NCI-H1048 (cell line): Measurements from ENCODE around the gene HEXA.
"Not testable (repeated sequence)": the region's sequence is repeated elsewhere in the genome, so short reads cannot be mapped to it uniquely, and the experiment has no call there.

Source experiments
- DNase-seq: peaks from one replicate; lab custom pipeline; 2025; lab: John Stamatoyannopoulos, UW

Gene HEXA

DNA sequence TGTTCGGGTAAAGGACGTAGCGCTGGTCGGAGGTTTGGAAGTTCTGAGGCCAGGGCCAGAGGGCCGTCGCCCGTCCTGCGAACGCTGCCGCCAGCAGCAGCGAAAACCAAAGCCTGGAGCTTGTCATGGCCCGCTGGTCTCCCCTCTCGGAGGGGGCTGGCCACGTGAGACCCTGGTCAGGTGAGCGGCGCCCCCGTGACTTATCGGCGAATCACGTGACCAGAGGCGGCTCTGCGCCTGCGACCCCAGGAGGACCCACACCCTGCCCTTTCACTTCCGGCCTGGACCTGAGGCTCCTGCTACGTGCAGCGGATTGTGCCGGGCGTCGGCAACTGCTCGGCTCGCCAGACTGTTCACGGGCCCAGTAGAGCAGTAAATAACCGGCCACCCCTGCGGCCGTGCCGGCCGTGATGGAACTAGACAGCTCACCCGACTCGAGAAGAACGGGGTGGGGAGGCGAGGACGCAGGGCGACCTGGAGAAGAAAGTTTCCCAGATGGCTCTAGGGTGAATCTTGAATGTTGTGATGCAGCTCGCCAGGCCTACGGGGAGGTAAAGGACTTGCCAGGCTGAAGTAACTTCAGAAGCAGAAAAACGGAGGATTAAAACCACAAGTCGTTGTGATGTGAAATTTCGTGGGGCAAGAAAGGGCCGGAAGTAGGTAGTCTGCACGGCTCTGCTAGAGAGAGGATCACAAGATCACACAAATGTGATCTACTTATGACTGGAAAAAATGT lies at the start of gene HEXA:
Gene HEXA, minus strand, starts transcription at position 169 of the 736 bp plus-strand sequence. Its CDS starts 42 bp downstream, at position 127.
- DNase-seq, result peak; percentile 68

DNA sequence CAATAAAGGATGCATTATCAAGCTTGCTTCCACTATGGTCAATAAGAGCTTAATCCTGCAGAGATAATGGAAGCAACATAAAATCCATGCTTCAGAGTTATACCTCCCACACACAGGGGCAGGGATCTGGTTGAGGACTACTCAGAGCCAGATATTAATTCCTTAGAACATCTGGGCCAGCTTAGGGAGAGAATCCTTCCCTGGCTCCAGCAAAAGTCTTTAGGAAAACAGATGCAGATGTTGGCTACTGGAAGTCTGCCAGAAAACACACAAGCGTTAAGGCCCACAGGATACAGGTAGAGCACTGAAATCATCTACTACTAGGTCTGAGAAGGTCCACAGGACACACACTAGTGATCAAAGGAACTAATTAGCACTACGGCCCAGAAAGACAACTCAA lies 47.4 kb upstream of the HEXA start:
- DNase-seq, result no peak

DNA sequence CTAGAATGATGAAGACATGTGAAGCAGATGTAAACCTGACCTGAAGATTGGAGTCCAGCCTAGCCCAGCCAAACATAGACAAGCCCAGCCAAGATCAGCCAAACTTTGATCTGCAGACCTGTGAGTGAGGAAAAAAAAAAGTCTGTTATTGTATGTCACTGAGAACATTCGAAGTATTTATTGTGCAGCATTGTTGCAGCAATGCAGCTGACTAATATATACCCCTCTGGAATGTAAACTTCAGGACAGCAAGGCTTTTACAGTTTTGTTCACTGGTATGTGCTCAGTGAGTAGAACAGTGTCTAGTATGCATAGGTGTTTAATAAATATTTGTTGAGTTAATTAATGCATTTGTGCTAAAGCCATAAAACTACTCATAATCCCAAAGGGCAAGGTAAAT lies 45.7 kb upstream of the HEXA start:
- no peak for DNase-seq

DNA sequence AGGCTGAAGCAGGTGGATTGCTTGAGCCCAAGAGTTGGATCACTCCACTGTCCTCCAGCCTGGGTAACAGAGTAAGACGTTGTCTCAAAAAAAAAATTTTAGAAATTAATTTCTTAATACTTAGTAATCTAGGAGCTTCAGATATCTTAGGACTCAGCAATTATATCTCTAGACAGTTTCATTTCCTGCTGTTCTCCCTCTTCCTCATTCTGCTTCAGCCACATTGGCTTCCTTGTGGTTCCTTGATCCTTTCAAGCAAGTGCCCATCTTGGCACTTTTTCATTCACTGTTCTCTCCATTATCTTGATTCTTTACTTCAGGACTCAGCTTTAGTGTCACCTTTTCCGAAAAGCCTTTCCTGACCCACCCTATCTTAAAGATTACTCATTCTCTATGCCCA lies 44.8 kb upstream of the HEXA start:
- no peak for DNase-seq

DNA sequence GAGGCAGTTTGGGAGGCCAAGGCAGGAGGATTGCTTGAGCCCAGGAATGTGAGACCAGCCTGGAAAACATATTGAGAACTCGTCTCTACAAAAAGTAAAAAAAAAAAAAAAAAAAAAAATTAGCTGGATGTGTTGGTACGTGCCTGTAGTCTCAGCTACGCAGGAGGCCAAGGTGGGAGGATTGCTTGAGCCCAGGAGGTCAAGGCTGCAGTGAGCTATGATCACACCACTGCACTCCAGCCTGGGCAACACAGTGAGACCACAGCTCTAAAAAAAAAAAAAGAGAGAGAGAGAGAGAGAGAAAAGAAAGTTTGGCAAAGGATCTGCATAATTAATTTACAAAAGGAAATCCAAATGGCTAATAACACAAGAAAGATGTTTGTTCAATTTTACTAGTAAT lies 44.0 kb upstream of the HEXA start:
- not testable (repeated sequence) for DNase-seq

DNA sequence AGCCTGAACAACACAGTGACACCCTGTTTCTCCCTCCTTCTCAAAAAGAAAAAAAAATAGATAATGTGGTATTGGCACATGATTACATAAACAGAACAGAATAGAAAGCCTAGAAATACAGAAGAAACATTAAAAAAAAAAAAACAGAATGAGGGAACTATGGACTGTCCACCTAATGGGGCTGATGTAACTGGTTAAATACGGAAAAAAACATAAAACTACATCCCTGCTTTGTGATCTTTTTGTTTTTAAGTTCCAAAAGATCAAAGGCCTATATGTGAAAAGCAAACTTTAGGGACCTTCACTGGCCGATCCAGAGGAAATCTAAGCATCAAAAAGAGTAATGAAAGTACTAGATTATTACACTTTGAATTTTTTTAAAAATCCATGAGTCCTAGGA lies 39.5 kb upstream of the HEXA start:
- no peak for DNase-seq

DNA sequence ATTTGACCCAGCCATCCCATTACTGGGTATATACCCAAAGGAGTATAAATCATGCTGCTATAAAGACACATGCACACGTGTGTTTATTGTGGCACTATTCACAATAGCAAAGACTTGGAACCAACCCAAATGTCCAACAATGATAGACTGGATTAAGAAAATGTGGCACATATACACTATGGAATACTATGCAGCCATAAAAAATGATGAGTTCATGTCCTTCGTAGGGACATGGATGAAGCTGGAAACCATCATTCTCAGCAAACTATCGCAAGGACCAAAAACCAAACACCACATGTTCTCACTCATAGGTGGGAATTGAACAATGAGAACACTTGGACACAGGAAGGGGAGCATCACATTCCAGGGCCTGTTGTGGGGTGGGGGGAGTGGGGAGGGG lies 37.5 kb upstream of the HEXA start:
- not testable (repeated sequence) for DNase-seq

DNA sequence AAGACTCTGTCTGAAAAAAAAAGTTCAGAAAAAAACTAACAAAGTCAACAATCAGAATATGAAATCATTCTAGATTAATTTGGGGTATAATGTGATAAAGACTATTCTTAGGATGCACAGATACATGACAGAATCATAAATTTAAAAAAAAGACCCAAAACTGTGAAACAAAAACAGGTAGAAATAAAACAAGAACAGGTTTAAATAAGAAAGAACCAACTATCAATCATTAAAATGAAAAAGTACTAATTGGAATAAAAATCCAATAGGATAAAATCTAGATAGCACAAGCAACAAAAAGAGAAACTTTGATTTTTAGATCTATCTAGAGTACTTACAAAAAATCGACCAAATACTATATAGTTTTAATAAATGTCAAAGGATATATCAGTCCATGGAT lies 35.7 kb upstream of the HEXA start:
- no peak for DNase-seq

DNA sequence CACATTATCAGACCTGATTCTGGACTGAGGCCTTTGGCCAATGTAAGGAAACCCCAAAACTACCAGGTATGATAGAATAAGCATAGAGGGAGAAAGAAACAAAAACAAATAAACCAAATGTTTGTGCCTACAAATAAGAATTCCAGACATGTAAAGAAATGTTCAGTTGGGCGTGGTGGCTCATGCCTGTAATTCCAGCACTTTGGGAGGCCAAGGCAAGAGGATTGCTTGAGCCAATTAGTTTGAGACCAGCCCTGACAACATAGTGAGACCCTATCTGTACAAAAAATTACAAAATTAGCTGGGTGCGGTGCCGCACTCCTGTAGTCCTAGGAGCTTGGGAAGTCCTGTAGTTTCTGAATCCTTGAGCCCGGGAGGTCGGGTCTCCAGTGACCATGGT lies 35.3 kb upstream of the HEXA start:
- DNase-seq, result no peak

DNA sequence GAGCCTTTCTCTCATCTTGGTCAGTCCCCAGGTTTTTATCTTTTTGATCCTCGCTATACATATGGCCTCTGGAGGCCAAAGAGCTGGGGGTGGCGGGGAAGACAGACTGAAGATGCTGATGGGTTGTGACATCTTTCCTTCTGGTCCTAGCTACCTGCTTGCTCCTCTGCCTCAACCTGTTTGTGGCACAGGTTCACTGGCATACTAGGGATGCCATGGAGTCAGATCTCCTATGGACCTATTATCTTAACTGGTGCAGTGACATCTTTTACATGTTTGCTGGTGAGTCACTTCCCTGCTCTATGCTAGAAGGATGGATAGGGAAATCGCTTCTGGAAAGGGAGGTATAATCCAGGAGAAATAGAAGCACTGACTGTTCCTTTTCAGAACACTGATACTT lies 31.1 kb upstream of the HEXA start:
- no peak for DNase-seq

DNA sequence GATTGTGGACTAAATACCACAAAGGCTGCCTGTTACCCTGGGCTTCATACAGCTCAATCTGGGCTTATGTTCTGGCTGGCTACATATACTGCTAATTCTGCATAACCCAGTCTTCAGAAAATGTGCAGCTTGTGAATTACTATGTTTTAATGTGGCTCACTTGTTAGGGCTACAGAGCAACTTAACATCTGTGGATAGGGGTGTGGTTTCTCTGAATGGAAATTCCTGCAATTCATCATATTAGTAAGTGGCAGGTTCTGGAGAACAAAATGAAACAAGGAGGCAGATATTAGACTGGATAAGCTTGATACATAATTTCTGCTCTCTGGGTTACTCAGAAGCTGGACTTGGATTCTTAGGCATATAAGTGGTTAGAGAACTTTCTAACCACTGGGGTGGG lies 29.0 kb upstream of the HEXA start:
- DNase-seq, result no peak

DNA sequence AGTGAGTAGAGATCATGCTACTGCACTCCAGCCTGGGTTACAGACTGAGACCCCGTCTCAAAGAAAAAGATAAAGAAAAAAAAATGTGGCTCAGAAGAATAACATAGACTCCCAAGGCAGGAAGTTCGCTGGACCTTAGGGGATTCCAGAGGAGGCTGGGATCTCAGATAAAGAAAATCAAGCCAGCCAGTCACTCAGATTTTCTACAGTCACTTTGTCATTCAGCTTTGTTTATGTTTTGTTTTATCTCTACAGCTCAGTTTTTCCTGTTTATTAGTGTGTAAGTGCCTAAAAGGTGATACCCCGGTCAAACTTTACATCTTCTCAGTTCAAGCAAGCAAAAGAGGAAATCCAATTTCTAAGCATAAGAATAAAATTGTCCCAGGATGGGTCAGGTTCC lies 28.5 kb upstream of the HEXA start:
- no peak for DNase-seq

DNA sequence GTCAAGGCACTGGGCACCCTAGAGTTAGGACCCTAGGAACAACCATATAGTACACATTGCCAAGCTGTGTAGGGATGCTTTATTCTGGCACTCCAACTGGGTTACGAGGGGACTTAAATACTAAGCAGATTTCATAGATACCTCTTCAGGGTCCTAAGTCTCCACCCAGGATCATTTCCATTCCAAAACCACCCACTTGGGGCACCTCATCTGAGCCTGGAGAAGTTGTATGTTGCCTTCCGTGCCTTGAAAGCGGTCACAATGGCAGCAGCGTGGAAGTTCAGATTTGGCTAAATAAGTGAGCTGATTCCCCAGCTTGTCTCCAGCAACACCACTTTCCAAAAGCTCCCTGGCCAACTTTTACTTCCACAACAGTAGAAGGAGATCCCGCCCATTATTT lies 26.9 kb upstream of the HEXA start:
- DNase-seq, result no peak

DNA sequence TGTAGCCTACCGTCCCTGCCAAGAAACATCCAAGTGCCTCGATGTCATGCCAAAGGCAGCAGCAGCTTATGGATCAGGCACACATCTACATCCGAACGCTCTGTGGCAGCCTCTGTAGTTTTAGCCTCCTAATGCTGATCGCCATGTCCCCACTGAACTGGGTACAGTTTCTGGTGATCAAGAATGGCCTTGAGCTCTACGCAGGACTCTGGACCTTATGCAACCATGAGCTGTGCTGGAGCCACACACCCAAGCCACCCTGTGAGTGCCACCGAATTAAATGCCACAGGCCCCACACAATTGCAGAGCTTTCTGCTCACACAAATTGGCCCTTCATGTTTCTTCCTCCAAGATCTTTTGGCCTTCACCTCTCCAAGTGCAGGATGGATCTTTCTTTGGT lies 22.8 kb upstream of the HEXA start:
- DNase-seq, result no peak

DNA sequence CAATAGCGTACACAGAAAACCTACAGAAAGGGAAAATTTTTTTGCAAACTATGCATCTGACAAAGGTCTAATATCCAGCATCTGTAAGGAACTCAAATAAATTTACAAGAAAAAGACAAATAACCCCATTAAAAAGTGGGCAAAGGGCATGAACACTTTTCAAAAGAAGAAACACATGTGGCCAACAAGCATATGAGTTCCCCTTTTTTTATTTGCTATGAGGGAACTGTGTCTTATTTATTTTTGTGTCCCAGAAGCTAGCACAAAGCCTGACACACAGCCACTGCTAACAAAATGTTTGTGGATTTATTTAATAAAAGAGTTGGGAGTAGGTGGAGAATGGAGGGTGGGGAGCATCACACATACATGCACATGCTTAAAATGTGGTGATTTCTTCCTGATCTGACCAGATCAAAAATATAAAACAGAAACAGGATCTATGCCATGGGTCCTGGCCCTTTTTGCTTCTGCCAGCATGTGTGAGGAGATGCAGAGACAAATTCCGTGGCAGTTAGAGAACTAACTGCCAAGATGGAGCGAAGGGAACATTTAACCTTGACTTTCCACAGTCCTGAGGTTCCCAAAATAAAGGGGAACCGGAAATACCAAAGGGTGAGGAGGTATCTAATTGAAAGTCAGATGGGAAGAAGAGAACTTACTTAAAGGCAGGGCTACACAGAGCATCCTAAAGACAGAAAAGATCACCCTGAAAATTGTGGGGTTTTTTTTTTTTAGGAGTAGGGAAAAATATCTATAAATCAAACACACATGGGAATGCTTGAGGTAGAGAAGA lies 22.2 kb upstream of the HEXA start, which contains the start of gene TMEM202:
Gene TMEM202, plus strand, starts transcription at position 510 of the 793 bp plus-strand sequence. Its CDS starts 22 bp downstream, at position 532.
- no peak for DNase-seq

DNA sequence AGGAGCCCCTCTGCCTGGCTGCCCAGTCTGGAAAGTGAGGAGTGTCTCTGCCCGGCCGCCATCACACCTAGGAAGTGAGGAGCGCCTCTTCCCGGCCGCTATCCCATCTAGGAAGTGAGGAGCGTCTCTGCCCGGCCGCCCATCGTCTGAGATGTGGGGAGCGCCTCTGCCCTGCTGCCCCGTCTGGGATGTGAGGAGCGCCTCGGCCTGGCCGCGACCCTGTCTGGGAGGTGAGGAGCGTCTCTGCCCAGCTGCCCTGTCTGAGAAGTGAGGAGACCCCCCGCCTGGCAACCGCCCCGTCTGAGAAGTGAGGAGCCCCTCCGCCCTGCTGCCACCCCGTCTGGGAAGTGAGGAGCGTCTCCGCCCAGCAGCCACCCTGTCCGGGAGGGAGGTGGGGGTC lies 20.5 kb upstream of the HEXA start:
- not testable (repeated sequence) for DNase-seq

DNA sequence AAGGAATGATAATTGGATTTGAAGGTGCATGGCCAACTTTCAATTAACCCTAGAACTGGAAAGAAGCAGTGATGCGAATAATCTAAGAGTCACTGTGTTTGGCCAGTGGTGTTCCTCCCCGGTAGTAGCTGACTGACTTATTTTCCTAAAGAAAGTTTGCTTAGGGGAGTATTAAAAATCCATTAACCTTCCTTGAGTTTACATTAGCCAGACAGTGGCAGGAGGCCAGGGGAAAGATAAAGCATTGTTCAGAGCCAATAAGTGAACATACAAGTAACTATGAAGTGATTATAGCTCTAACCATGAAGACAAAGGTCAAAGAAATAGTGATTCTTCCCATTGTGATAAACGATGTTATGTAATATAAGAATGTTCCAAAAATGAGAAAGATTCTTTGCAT lies 13.4 kb upstream of the HEXA start:
- DNase-seq, result no peak

DNA sequence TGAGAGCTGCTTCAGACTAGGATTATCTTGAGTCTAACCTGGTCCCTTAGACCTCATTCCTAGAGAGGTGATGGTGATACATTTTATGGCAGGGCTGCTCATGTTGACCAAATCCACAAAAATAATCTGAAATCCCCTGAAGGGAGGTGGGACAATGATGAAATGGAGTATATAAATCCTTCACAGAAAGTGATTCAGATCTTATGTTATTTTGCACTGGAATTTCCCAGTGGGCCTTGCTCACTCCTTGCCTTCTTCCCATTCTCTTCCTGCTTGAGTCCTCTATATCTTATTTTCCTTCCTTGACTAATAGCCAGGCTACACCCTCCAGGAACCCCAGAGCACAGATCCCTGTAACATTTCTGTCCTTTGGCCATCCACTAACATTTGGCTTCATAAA lies 11.9 kb upstream of the HEXA start:
- no peak for DNase-seq

DNA sequence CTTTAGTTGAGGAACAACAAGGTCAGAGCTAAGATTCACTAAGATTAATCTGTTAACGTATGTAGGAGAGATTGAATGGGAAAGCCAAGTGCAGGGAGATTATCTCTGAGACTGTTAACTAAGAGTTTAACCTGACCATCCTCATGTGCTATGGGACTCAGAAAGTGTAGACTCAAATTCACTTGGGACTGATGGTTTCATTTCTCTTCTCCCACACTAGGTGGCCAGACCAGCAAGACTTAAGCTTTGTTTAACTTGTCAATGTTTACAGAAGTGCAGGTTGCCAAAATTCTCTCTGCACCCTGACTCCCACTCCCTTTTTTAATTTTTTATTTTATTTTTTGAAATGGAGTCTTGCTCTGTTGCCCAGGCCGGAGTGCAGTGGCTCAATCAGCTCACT lies 6.3 kb upstream of the HEXA start:
- no peak for DNase-seq

DNA sequence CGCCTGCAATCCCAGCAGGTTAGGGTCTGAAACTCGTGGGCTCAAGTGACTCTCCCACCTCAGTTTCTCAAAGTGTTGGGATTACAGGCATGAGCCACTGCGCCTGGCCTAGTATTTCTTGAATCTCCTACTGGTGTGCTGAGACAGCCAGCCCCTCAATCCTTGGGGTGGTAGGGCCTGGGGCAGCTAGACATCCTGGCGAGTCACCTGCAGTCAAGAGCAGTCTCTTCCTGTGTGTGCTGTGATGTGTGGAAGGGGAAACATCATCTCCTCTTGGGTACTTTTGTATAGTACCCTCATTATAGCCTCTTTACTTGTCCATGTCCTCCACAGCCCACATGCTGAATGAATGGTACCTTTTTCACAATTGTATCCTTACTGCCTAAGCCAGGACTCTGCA lies 4.9 kb upstream of the HEXA start:
- DNase-seq, result no peak

DNA sequence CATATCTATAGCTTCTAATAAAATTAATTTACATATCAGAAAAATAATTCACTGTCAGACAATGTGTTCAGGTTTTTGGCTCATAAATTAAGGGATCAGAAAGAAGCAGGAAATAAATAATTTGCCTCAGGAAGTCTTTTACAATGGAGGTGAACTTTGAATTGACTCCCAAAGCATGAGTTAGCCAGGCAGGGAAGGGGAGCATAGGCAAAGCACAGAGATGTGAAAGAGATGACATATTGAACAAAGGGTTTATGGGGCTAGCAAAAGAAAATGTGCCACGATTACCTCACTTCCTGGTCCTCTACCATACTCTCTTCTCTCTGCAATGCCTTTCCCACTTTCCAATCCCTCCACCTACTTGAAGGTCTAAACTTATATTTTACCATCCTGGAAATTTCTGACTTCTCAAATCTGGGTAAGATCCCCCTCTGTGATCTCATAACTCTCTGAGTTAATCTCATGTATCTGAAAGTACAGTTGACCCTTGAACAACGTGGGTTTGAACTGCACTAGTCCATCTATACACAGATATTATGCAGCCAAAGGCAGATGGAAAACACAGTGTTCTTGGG lies 4.1 kb upstream of the HEXA start:
- no peak for DNase-seq

DNA sequence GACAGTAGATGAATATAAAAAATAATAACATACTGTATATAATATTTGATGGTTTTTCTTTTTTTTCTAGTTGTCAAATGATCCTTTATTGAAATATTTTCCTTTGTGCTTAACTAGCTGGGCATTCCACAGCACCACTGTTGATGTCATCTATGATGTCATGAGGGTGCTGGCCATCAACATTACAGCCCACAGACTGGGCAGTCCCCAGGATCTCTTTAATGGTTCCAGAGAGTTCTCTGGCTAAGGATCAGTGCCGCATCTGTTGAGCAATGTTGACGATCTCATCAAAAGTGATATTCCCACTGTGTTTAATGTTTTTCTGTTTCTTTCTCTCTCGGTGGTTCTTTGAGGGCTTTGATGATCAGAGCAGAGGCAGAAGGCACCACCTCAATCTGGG lies 3.3 kb upstream of the HEXA start:
- DNase-seq, result not testable (repeated sequence)

DNA sequence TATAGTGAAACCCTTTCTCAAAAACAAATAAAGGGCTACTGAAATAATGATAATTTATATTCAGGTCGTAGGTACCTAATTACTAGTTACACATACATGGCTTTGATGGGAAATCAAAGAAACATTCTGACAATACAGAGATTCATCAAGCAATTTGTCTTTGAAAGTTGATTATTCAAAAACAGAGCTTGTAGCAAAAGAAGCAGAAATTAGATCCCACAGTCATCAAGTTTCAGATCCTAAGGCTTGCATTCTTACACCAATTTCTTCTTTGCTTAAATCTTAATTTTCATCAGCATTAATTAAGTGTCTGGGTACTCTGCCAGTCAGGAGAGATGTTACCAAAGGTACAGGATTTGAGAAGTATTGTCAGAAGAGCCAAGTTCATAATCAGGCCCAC lies 1.5 kb upstream of the HEXA start:
- DNase-seq, result no peak
